ENCODE data around the gene FITM1.
A peak's percentile ranks its signal among the peaks of the same experiment; 100 is the strongest.
"Not testable (repeated sequence)": the region's sequence is repeated elsewhere in the genome, so short reads cannot be mapped to it uniquely, and the experiment has no call there.

FITM1 gene

GRCh38 chr14:24098229-24098926 lies 32.1 kb upstream of the FITM1 start:
- DNase-seq (ENCODE audit: low read depth) = no peak

GRCh38 chr14:24098927-24099813 lies 31.3 kb upstream of the FITM1 start:
- DNase-seq (ENCODE audit: low read depth) = no peak

GRCh38 chr14:24100197-24100981 lies 30.1 kb upstream of the FITM1 start:
- DNase-seq (ENCODE audit: low read depth) = no peak

- DNase-seq (ENCODE audit: low read depth) = no peak
Measured at GRCh38 chr14:24100982-24101494, 29.4 kb upstream of the FITM1 start.

- DNase-seq (ENCODE audit: low read depth) = no peak
Measured at GRCh38 chr14:24102357-24103048, 28.0 kb upstream of the FITM1 start.

GRCh38 chr14:24103451-24103850 lies 27.0 kb upstream of the FITM1 start:
- DNase-seq (ENCODE audit: low read depth) = no peak

GRCh38 chr14:24105609-24106239 lies 24.7 kb upstream of the FITM1 start:
- not testable (repeated sequence) for DNase-seq (ENCODE audit: low read depth)

GRCh38 chr14:24106672-24107271 lies 23.7 kb upstream of the FITM1 start:
- no peak for DNase-seq (ENCODE audit: low read depth)

- DNase-seq (ENCODE audit: low read depth) = no peak
Measured at GRCh38 chr14:24108336-24108874, 22.1 kb upstream of the FITM1 start.

- no peak for DNase-seq (ENCODE audit: low read depth)
Measured at GRCh38 chr14:24110060-24110459, 20.4 kb upstream of the FITM1 start.

GRCh38 chr14:24110523-24110922 lies 19.9 kb upstream of the FITM1 start:
- DNase-seq (ENCODE audit: low read depth) = no peak

- DNase-seq (ENCODE audit: low read depth) = no peak
Measured at GRCh38 chr14:24113379-24113800, 17.1 kb upstream of the FITM1 start.

GRCh38 chr14:24113801-24114531 lies 16.5 kb upstream of the FITM1 start:
- DNase-seq (ENCODE audit: low read depth) = peak; percentile 91

GRCh38 chr14:24114532-24115421 lies 15.7 kb upstream of the FITM1 start, which contains the start of the genes DCAF11 and NRL:
Gene DCAF11, plus strand, starts transcription at chr14:24114777. Its CDS starts 818 bp downstream, at chr14:24115595.
Gene NRL, minus strand, starts transcription at chr14:24114949. Its CDS starts 32,101 bp downstream, at chr14:24082848.
- DNase-seq (ENCODE audit: low read depth) = peak; percentile 100

- DNase-seq (ENCODE audit: low read depth) = no peak
Measured at GRCh38 chr14:24115422-24116127, 14.9 kb upstream of the FITM1 start.

- DNase-seq (ENCODE audit: low read depth) = no peak
Measured at GRCh38 chr14:24116128-24116814, 14.2 kb upstream of the FITM1 start.

GRCh38 chr14:24117179-24117578 lies 13.3 kb upstream of the FITM1 start:
- no peak for DNase-seq (ENCODE audit: low read depth)
